ENCODE measurements around the gene SSC4D. TPM values are rescaled to one million over a fixed set of nuclear protein-coding genes. Genes with fewer than 3 reads are reported as not detected.
"Not testable (repeated sequence)": the region's sequence is repeated elsewhere in the genome, so short reads cannot be mapped to it uniquely, and the experiment has no call there.

The SSC4D gene
- total RNA-seq, 1 donor from 2014 or later = 4.9 TPM

DNA sequence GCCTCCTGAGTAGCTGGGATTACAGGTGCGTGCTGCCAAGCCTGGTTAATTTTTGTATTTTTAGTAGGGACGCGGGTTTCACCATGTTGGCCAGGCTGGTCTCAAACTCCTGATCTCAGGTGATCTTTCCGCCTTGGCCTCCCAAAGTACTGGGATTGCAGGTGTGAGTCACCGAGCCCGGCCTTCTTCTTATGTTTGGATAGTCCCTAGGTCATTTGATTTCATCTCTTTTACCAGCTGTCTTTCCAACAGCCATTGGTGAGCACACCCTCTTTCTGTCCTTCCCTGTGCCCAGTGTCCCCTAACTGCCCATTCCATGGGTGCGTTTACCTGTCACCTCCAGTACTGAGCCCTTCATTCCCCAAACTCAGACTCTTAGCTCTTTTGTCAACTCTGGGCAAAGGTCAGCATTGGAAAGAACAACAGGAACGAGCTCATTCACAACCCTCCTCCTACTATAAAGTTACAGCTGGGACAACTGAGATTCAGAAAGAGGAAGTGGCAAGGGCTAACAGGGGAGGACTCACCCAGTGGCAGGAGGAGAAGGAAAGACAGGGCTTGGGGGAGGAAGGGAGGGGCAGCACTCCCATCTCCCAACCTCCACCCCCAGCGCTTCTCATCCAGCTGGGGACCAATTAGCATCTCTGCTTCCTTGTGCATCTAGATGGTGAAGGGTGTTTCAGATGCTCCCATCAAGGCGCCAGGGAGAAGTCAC, 5.6 kb downstream of the SSC4D start:
- Mint-ChIP-seq H3K27me3 (no peaks in the 10 kb centered on the region), H3K27ac (no peak overlapping the region), H3K4me1 (ENCODE audit: unreplicated experiment) (peaks cover 9% of the 10 kb centered on the region), H3K4me3 (no peak overlapping the region), H3K9me3 (no peaks in the 10 kb centered on the region), H3K36me3 (no peaks in the 10 kb centered on the region)
- DNase-seq (ENCODE audit: extremely low spot score, unreplicated experiment) = no peak
- TF ChIP-seq, protein P1, sequence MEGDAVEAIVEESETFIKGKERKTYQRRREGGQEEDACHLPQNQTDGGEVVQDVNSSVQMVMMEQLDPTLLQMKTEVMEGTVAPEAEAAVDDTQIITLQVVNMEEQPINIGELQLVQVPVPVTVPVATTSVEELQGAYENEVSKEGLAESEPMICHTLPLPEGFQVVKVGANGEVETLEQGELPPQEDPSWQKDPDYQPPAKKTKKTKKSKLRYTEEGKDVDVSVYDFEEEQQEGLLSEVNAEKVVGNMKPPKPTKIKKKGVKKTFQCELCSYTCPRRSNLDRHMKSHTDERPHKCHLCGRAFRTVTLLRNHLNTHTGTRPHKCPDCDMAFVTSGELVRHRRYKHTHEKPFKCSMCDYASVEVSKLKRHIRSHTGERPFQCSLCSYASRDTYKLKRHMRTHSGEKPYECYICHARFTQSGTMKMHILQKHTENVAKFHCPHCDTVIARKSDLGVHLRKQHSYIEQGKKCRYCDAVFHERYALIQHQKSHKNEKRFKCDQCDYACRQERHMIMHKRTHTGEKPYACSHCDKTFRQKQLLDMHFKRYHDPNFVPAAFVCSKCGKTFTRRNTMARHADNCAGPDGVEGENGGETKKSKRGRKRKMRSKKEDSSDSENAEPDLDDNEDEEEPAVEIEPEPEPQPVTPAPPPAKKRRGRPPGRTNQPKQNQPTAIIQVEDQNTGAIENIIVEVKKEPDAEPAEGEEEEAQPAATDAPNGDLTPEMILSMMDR (conservative IDR thresholded peaks at IDR 0.05) = no peak

DNA sequence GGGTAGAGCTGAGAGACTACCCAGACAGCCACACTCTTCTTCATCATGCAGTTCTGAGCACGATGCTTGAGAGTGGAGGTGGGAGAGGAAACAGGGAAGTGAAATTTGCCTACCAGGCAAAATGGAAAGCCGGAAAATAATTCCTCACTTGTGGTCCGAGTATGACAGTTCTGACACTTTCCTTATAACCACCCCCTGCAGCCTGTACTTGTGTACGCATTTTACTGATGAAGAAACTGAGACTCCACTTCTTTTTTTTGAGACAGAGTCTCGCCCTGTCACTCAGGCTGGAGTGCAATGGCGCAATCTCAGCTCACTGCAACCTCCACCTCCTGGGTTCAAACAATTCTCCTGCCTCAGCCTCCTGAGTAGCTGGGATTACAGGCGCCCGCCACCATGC, 6.4 kb downstream of the SSC4D start:
- not testable (repeated sequence) for DNase-seq (ENCODE audit: extremely low spot score, unreplicated experiment); H3K4me1 Mint-ChIP-seq (ENCODE audit: unreplicated experiment); H3K36me3 Mint-ChIP-seq; H3K4me3 Mint-ChIP-seq; H3K27me3 Mint-ChIP-seq; H3K9me3 Mint-ChIP-seq; H3K27ac Mint-ChIP-seq

DNA sequence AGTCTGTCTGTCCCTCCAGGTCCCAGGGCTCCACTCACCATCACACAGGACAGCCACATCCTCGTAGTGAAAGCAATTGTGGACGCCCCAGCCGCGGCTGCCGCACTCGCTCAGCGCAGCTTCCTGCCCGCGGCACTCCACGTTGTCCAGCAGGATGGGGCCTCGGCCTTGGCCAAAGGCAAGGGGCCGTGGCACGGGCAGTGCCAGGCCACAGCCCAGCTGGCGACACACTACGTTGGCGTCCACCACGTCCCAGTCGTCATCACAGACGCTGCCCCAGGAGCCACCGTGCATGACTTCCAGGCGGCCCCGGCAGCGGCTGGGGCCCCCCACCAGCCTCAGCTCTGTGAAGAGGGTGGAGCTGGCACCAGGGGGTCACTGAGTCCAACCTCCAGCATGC, 9.2 kb downstream of the SSC4D start:
- Mint-ChIP-seq H3K4me3 (no peak overlapping the region), H3K27ac (no peak overlapping the region), H3K36me3 (no peaks in the 10 kb centered on the region), H3K9me3 (no peaks in the 10 kb centered on the region), H3K27me3 (no peaks in the 10 kb centered on the region), H3K4me1 (ENCODE audit: unreplicated experiment) (peaks cover 4% of the 10 kb centered on the region)
- TF ChIP-seq, protein P1 (conservative IDR thresholded peaks at IDR 0.05) = no peak
- DNase-seq (ENCODE audit: extremely low spot score, unreplicated experiment) = no peak

DNA sequence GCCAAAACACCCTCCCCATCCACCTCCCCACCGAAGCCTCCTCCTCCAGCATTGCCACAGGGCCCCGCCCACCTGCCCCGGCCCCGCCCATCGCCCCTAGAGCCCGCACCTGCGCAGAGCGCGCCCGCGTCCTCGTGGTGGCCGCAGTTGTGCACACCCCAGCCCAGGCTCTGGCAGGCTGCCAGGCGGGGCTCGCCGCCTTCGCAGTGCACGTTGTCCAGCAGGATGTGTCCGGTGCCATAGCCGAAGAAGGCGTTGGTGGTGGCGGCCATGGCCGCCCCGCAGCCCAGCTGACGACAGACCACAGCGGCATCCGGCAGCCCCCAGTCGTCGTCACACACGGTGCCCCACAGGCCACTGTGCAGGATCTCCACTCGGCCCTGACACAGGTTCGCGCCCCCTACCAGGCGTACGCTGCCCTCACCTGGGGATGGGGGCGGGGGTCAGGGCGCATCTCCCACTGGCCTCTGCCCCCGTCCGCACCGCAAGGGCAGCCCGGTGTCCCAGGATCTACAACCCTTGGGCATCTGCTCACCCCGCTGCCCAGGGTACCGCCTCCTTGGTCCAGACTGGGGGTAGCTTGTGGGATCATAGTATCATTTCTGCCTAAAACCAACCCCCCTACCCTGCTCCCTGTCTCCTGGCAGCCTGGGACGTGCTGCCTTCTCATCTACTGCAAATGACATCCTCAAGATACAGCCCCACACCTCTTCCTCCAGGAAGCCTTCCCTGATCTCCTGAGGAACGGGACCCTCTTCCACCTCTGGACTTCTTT, 11.9 kb downstream of the SSC4D start:
- TF ChIP-seq, protein P1 (conservative IDR thresholded peaks at IDR 0.05) = no peak
- no peak for DNase-seq (ENCODE audit: extremely low spot score, unreplicated experiment)
- H3K4me1 Mint-ChIP-seq (ENCODE audit: unreplicated experiment) = peaks cover 4% of the 10 kb centered on the region
- H3K9me3 Mint-ChIP-seq = no peaks in the 10 kb centered on the region
- H3K27ac Mint-ChIP-seq = no peak overlapping the region
- no peaks in the 10 kb centered on the region for H3K27me3 Mint-ChIP-seq
- H3K36me3 Mint-ChIP-seq = no peaks in the 10 kb centered on the region
- H3K4me3 Mint-ChIP-seq = no peak overlapping the region

DNA sequence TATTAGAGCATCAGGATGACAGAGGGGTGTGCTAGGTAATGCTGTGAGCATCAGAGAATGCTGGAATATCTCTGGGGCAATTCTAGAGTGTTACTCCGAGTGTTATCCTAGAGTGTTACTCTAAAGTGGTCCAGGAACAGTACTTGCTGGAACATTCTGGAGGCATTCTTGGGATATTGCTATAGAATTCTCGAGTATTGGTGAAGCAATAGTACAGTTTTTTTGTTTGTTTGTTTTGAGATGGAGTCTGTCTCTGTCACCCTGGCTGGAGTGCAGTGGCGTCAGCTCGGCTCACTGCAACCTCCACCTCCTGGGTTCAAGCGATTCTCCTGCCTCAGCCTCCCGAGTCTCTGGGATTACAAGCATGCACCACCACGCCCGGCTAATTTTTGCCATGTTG, 12.6 kb downstream of the SSC4D start:
- Mint-ChIP-seq H3K4me3 (no peak overlapping the region), H3K36me3 (no peaks in the 10 kb centered on the region)

More for the DNA sequence above, 12.6 kb downstream of the SSC4D start:
- no peak for DNase-seq (ENCODE audit: extremely low spot score, unreplicated experiment)
- H3K4me1 Mint-ChIP-seq (ENCODE audit: unreplicated experiment) = peaks cover 5% of the 10 kb centered on the region
- H3K27me3 Mint-ChIP-seq = no peaks in the 10 kb centered on the region
- TF ChIP-seq, protein P1 (conservative IDR thresholded peaks at IDR 0.05) = no peak
- H3K27ac Mint-ChIP-seq = no peak overlapping the region
- H3K9me3 Mint-ChIP-seq = no peaks in the 10 kb centered on the region

All from type B pancreatic cell (in vitro differentiated cells).